GM12892 (cell line): ENCODE results near the gene ZNF525.

ENCODE experiments used
- POLR2A ChIP-seq: IDR thresholded peaks from 2 replicates; pipeline ENCODE4 v1.6.1; 2011; ENCODE audit warnings: low read depth, low read length, control low read depth
- POLR2AphosphoS5 ChIP-seq: IDR thresholded peaks from 2 replicates; pipeline ENCODE4 v1.6.1; 2011; ENCODE audit warnings: low read depth, low read length, control low read depth
- TAF1 ChIP-seq: IDR thresholded peaks from 2 replicates; pipeline ENCODE4 v1.6.1; 2011; ENCODE audit warnings: low read depth, mild to moderate bottlenecking, control low read depth, low read length, borderline replicate concordance

DNA sequence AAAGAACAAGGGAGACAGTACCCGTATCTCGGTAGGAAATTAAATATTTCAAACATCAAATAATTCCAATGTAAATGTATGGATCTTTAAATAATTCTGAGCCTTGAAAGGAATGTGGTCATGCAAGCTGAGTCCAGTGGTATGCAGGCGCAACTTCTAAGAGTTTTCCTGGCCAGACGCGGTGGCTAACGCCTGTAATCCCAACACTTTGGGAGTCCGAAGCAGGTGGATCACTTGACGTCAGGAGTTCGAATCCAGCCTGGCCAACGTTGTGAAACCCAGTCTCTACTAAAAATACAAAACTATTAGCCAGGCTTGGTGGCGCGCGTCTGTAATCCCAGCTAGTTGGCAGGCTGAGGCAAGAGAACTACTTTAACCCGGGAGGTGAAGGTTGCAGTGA, 33.0 kb upstream of the ZNF525 start:
- TF ChIP-seq POLR2A (no peak), TAF1 (no peak), POLR2AphosphoS5 (no peak)
